Kidney epithelial cell (primary cell): ENCODE data around the gene FAM83F. TPM values are rescaled to one million over a fixed set of nuclear protein-coding genes. Genes with fewer than 3 reads are reported as not detected.
"Not testable (repeated sequence)": the region's sequence is repeated elsewhere in the genome, so short reads cannot be mapped to it uniquely, and the experiment has no call there.

ENCODE experiments used
- DNase-seq: peaks from one replicate; pipeline ENCODE4 v3.0.0-alpha.2; 2010; ENCODE audit warnings: low read depth
- H3K27me3 ChIP-seq: 2 replicates; pipeline ENCODE4 v1.6.0; 2011; ENCODE audit warnings: low read length; ENCODE audit not compliant: control insufficient read depth, insufficient read depth
- H3K36me3 ChIP-seq: 2 replicates; pipeline ENCODE4 v1.5.1; 2011; ENCODE audit warnings: low read length; ENCODE audit not compliant: control insufficient read depth, insufficient read depth
- H3K4me3 ChIP-seq: 2 replicates; pipeline ENCODE4 v1.5.1; 2011; ENCODE audit warnings: low read depth, mild to moderate bottlenecking, control low read depth, low read length
- CTCF ChIP-seq: IDR thresholded peaks from 2 replicates; pipeline ENCODE4 v1.5.1; 2011; ENCODE audit warnings: mild to moderate bottlenecking, moderate library complexity, low read length, control low read depth, inconsistent platforms; ENCODE audit not compliant: insufficient read depth, poor library complexity, severe bottlenecking
- total RNA-seq: library from RNA; depleted of rRNA; stranded (reverse); fragments of >200 nt; gene quantifications from 2 replicates; pipeline ENCODE4 v1.2.3, GENCODE V29; 2015

Gene FAM83F
- total RNA-seq, 1 donor from 2014 or later: 6.9 TPM

- DNase-seq: no peak
- Histone ChIP-seq H3K36me3 (no peaks in the 10 kb centered on the region), H3K27me3 (peaks cover 2% of the 10 kb centered on the region), H3K4me3 (no peak overlapping the region)
- no peak for TF ChIP-seq CTCF
Measured at GRCh38 chr22:40021401-40022000, 26.7 kb downstream of the FAM83F start.

GRCh38 chr22:40022536-40023240 lies 27.9 kb downstream of the FAM83F start:
- TF ChIP-seq CTCF: no peak
- no peak for DNase-seq
- no peaks in the 10 kb centered on the region for H3K36me3 ChIP-seq

GRCh38 chr22:40023341-40023841 lies 28.6 kb downstream of the FAM83F start:
- DNase-seq: no peak
- Histone ChIP-seq H3K27me3 (peaks cover 4% of the 10 kb centered on the region), H3K4me3 (no peak overlapping the region), H3K36me3 (no peaks in the 10 kb centered on the region)
- TF ChIP-seq CTCF: no peak

More at GRCh38 chr22:40022536-40023240, 27.9 kb downstream of the FAM83F start:
- Histone ChIP-seq H3K27me3 (peaks cover 4% of the 10 kb centered on the region), H3K4me3 (no peak overlapping the region)

GRCh38 chr22:40024201-40025061 lies 29.7 kb downstream of the FAM83F start:
- no peak for DNase-seq
- no peaks in the 10 kb centered on the region for H3K36me3 ChIP-seq
- TF ChIP-seq CTCF: peak; percentile 95
- peaks cover 7% of the 10 kb centered on the region for H3K27me3 ChIP-seq
- no peak overlapping the region for H3K4me3 ChIP-seq

GRCh38 chr22:40025062-40025379 lies 30.3 kb downstream of the FAM83F start:
- not testable (repeated sequence) for DNase-seq, H3K27me3 ChIP-seq, H3K36me3 ChIP-seq, H3K4me3 ChIP-seq

- no peak for TF ChIP-seq CTCF
- no peak for DNase-seq
- H3K36me3 ChIP-seq: no peaks in the 10 kb centered on the region
- peaks cover 10% of the 10 kb centered on the region for H3K27me3 ChIP-seq
- H3K4me3 ChIP-seq: no peak overlapping the region
Measured at GRCh38 chr22:40025856-40026255, 31.1 kb downstream of the FAM83F start.
